KMS-11 (cell line): Measurements from ENCODE around the gene PPHLN1.

Source experiments
- H2AFZ ChIP-seq: fragments of 200-600 bp; sonication (generic); 2 replicates; pipeline ENCODE4 v1.6.1; 2016; ENCODE audit warnings: antibody characterized with exemption, mixed run types, low read depth
- H3K27ac ChIP-seq: fragments of 200-600 bp; sonication (generic); 2 replicates; pipeline ENCODE4 v1.6.1; 2016; ENCODE audit warnings: mild to moderate bottlenecking, mixed run types
- H3K27me3 ChIP-seq: fragments of 200-600 bp; sonication (generic); 2 replicates; pipeline ENCODE4 v1.6.1; 2017; ENCODE audit warnings: mild to moderate bottlenecking, low read depth, mixed run types, moderate library complexity; ENCODE audit not compliant: insufficient read depth
- H3K36me3 ChIP-seq: fragments of 200-600 bp; sonication (generic); 2 replicates; pipeline ENCODE4 v1.6.1; 2017; ENCODE audit warnings: mild to moderate bottlenecking, mixed run types; ENCODE audit not compliant: insufficient read depth
- H3K4me1 ChIP-seq: fragments of 200-600 bp; sonication (generic); 2 replicates; pipeline ENCODE4 v1.6.1; 2016; ENCODE audit warnings: mild to moderate bottlenecking, low read depth, mixed run types; ENCODE audit not compliant: poor library complexity, severe bottlenecking
- H3K4me2 ChIP-seq: fragments of 200-600 bp; sonication (generic); 2 replicates; pipeline ENCODE4 v1.7.0; 2016; ENCODE audit warnings: mild to moderate bottlenecking, mixed run types
- H3K4me3 ChIP-seq: fragments of 200-600 bp; sonication (generic); IDR thresholded peaks from 2 replicates; pipeline ENCODE4 v1.6.1; 2017; ENCODE audit warnings: low read depth, low read length, mixed read lengths; ENCODE audit not compliant: insufficient read depth
- H3K79me2 ChIP-seq: fragments of 200-600 bp; sonication (generic); 2 replicates; pipeline ENCODE4 v1.6.1; 2016; ENCODE audit warnings: low read depth, mixed run types; ENCODE audit not compliant: insufficient read depth
- H3K9ac ChIP-seq: fragments of 200-600 bp; sonication (generic); 2 replicates; pipeline ENCODE4 v1.6.1; 2016; ENCODE audit warnings: mild to moderate bottlenecking, mixed run types
- H4K20me1 ChIP-seq: fragments of 200-600 bp; sonication (generic); 2 replicates; pipeline ENCODE4 v1.6.1; 2016; ENCODE audit warnings: mild to moderate bottlenecking, mixed run types; ENCODE audit not compliant: insufficient read depth
- CTCF ChIP-seq: fragments of 200-600 bp; sonication (generic); conservative IDR thresholded peaks from 2 replicates; pipeline ENCODE4 v1.6.1; 2017; ENCODE audit warnings: low read depth, mild to moderate bottlenecking, antibody characterized with exemption, low read length, moderate library complexity, mixed read lengths

The PPHLN1 gene

GRCh38 chr12:42444192-42444943, 118.4 kb downstream of the PPHLN1 start:
- H3K36me3 ChIP-seq = peaks cover 4% of the 10 kb centered on the region; the same call in 1 of the 2 replicates
- H3K4me3 ChIP-seq = no peak overlapping the region
- no peaks in the 10 kb centered on the region for H4K20me1 ChIP-seq
- no peaks in the 10 kb centered on the region for H3K79me2 ChIP-seq
- H2AFZ ChIP-seq = no peak overlapping the region
- H3K9ac ChIP-seq = no peak overlapping the region
- no peak for TF ChIP-seq CTCF
- no peak overlapping the region for H3K27ac ChIP-seq
- H3K4me2 ChIP-seq = no peak overlapping the region
- no peaks in the 10 kb centered on the region for H3K27me3 ChIP-seq
- no peaks in the 10 kb centered on the region for H3K4me1 ChIP-seq

GRCh38 chr12:42445891-42446290, 119.9 kb downstream of the PPHLN1 start:
- Histone ChIP-seq H3K4me3 (no peak overlapping the region), H3K4me2 (no peak overlapping the region), H3K27ac (no peak overlapping the region), H3K27me3 (no peaks in the 10 kb centered on the region), H3K36me3 (peaks cover 4% of the 10 kb centered on the region; the same call in 1 of the 2 replicates), H3K4me1 (no peaks in the 10 kb centered on the region), H4K20me1 (no peaks in the 10 kb centered on the region), H3K79me2 (no peaks in the 10 kb centered on the region), H2AFZ (no peak overlapping the region), H3K9ac (no peak overlapping the region)
- TF ChIP-seq CTCF = no peak

GRCh38 chr12:42446761-42447160, 120.8 kb downstream of the PPHLN1 start:
- H3K9ac ChIP-seq = no peak overlapping the region
- H3K4me2 ChIP-seq = no peak overlapping the region

GRCh38 chr12:42447371-42447786, 121.4 kb downstream of the PPHLN1 start:
- no peak overlapping the region for H3K9ac ChIP-seq
- no peaks in the 10 kb centered on the region for H3K27me3 ChIP-seq
- no peak overlapping the region for H3K4me3 ChIP-seq
- H3K4me1 ChIP-seq = no peaks in the 10 kb centered on the region
- no peak overlapping the region for H3K27ac ChIP-seq
- no peak overlapping the region for H2AFZ ChIP-seq
- no peaks in the 10 kb centered on the region for H3K79me2 ChIP-seq
- peaks cover 3% of the 10 kb centered on the region; the same call in 1 of the 2 replicates for H3K36me3 ChIP-seq
- H3K4me2 ChIP-seq = no peak overlapping the region
- no peaks in the 10 kb centered on the region for H4K20me1 ChIP-seq
- no peak for TF ChIP-seq CTCF

More at GRCh38 chr12:42446761-42447160, 120.8 kb downstream of the PPHLN1 start:
- TF ChIP-seq CTCF = no peak
- no peaks in the 10 kb centered on the region for H3K27me3 ChIP-seq
- H3K4me1 ChIP-seq = no peaks in the 10 kb centered on the region
- H4K20me1 ChIP-seq = no peaks in the 10 kb centered on the region
- no peak overlapping the region for H3K27ac ChIP-seq
- H2AFZ ChIP-seq = no peak overlapping the region
- H3K79me2 ChIP-seq = no peaks in the 10 kb centered on the region
- H3K36me3 ChIP-seq = peaks cover 4% of the 10 kb centered on the region; the same call in 1 of the 2 replicates
- no peak overlapping the region for H3K4me3 ChIP-seq
